ENCODE data around the gene RGS16.

The RGS16 gene

GRCh38 chr1:182570611-182570970 is 33.6 kb downstream of the RGS16 start:
- no peak for DNase-seq

- DNase-seq: no peak
Observed at GRCh38 chr1:182569939-182570610, 34.1 kb downstream of the RGS16 start.

- DNase-seq: no peak
Observed at GRCh38 chr1:182568647-182569284, 35.4 kb downstream of the RGS16 start.

- DNase-seq: no peak
Observed at GRCh38 chr1:182567629-182568028, 36.6 kb downstream of the RGS16 start.

GRCh38 chr1:182565537-182565936 is 38.7 kb downstream of the RGS16 start:
- no peak for DNase-seq

- no peak for DNase-seq
Observed at GRCh38 chr1:182564406-182565004, 39.7 kb downstream of the RGS16 start.

- no peak for DNase-seq
Observed at GRCh38 chr1:182563095-182563494, 41.1 kb downstream of the RGS16 start.

GRCh38 chr1:182561456-182561855 is 42.7 kb downstream of the RGS16 start:
- DNase-seq: no peak

GRCh38 chr1:182560392-182560984 is 43.7 kb downstream of the RGS16 start:
- DNase-seq: no peak

- no peak for DNase-seq
Observed at GRCh38 chr1:182556279-182556678, 47.9 kb downstream of the RGS16 start.

GRCh38 chr1:182555493-182555892 is 48.7 kb downstream of the RGS16 start:
- DNase-seq: no peak

- DNase-seq: no peak
Observed at GRCh38 chr1:182552527-182552926, 51.7 kb downstream of the RGS16 start.

- DNase-seq: no peak
Observed at GRCh38 chr1:182549811-182550210, 54.4 kb downstream of the RGS16 start.

GRCh38 chr1:182549346-182549745 is 54.8 kb downstream of the RGS16 start:
- DNase-seq: no peak
